ENCODE measurements around the gene NT5C3B. TPM values are rescaled to one million over a fixed set of nuclear protein-coding genes. Genes with fewer than 3 reads are reported as not detected.

The NT5C3B gene
- total RNA-seq, 6 experiments from 2014 or later, result 33.9 to 55.2 (median 37.3) TPM

DNA sequence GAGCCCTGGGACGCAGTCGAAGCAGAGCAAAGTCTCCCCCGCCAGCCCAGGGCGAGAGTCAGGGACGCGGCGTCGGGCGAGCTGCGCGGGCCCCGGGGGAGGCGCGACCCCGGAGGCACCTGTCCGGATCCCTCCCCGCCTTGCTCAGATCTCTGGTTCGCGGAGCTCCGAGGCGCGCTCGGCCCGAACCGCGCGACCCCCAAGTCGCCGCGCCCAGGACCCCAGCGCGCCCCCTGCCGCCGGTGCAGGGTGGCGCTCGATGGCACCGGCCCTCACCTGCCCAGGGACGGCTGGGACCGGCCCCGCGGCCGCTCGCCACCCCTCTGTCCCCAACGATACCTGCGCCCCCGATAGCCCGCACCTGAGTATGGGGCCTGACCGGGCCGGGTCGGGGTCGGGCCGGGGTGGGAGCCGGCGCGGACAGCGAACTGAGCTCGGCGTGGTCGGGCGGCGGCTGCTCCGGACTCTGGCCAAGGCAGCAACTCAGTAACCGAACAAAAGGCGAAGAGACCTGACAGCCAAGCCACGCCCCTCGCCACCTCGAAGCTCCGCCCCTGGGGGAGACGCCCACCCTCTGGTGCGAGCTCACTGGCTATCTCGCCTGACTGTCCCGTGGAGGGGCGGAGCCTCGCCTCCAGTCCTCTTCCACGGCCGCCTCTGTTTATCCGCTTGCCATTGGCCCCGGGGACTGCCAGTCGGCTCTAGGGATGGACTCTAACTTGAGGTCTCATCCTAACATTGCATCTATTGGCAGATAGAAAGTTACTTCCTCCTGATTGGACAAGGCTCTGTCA lies 49.6 kb downstream of the NT5C3B start, which contains the start of gene JUP:
JUP (minus strand) TSS at position 485 of the 794 bp plus-strand sequence. CDS start 14,857 bp downstream, outside the sequence.
- DNase-seq, result peak; percentile 98
- H3K4me1 Mint-ChIP-seq (ENCODE audit: low read depth), result peaks cover 13% of the 10 kb centered on the region
- H3K4me3 Mint-ChIP-seq, result peak within 1 kb of the TSS; percentile 43
- H3K27ac Mint-ChIP-seq, result no peak within 1 kb of the TSS
- peaks cover 26% of the 10 kb centered on the region for H3K27me3 Mint-ChIP-seq (ENCODE audit: insufficient read depth)
- H3K36me3 Mint-ChIP-seq (ENCODE audit: low read depth), result no peaks in the 10 kb centered on the region
- TF ChIP-seq, protein P1, sequence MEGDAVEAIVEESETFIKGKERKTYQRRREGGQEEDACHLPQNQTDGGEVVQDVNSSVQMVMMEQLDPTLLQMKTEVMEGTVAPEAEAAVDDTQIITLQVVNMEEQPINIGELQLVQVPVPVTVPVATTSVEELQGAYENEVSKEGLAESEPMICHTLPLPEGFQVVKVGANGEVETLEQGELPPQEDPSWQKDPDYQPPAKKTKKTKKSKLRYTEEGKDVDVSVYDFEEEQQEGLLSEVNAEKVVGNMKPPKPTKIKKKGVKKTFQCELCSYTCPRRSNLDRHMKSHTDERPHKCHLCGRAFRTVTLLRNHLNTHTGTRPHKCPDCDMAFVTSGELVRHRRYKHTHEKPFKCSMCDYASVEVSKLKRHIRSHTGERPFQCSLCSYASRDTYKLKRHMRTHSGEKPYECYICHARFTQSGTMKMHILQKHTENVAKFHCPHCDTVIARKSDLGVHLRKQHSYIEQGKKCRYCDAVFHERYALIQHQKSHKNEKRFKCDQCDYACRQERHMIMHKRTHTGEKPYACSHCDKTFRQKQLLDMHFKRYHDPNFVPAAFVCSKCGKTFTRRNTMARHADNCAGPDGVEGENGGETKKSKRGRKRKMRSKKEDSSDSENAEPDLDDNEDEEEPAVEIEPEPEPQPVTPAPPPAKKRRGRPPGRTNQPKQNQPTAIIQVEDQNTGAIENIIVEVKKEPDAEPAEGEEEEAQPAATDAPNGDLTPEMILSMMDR (IDR thresholded peaks at IDR 0.05), result peak; percentile 77
- no peaks in the 10 kb centered on the region for H3K9me3 Mint-ChIP-seq

- TF ChIP-seq, protein P1 (IDR thresholded peaks at IDR 0.05), result no peak
- no peaks in the 10 kb centered on the region for H3K36me3 Mint-ChIP-seq (ENCODE audit: low read depth)
- H3K9me3 Mint-ChIP-seq, result no peaks in the 10 kb centered on the region
- H3K4me3 Mint-ChIP-seq, result 0 out of 2 replicates have a peak overlapping the region, but pooled peaks have one; percentile 43
- peaks cover 26% of the 10 kb centered on the region for H3K27me3 Mint-ChIP-seq (ENCODE audit: insufficient read depth)
- DNase-seq, result no peak
- H3K27ac Mint-ChIP-seq, result no peak overlapping the region
- H3K4me1 Mint-ChIP-seq (ENCODE audit: low read depth), result peaks cover 13% of the 10 kb centered on the region
Observed at GRCh38 chr17:41785859-41786226, 50.2 kb downstream of the NT5C3B start.

GRCh38 chr17:41785091-41785858 lies 50.8 kb downstream of the NT5C3B start:
- DNase-seq, result no peak
- TF ChIP-seq, protein P1 (IDR thresholded peaks at IDR 0.05), result no peak
- H3K36me3 Mint-ChIP-seq (ENCODE audit: low read depth), result no peaks in the 10 kb centered on the region

DNA sequence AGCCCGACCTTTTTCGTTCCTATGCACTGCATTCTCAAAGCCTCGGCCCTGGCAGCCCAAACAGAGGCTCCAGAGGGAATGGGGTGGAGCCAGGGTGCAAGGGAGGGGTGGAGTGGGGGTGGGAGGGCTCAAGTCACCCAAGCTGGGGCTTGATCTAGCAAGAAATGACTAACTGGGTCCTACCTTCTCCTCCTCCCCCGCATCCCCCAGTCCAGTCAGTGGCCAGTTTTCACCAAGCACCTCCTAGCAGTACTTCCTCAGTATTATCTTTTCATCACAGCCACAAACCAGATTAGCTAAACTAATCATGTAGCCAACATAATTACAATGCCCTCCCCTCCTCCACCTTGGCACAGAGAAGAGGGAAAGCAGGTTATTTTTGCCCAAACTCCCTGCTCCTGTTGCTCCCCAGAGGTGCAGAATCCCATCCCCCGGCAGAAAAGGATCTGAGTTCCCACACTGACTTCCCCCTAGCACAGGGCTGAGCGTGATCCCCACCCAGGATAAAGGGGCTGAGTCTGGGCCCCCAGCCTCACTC lies 51.8 kb downstream of the NT5C3B start:
- peaks cover 22% of the 10 kb centered on the region for H3K27me3 Mint-ChIP-seq (ENCODE audit: insufficient read depth)
- DNase-seq, result no peak
- no peak overlapping the region for H3K27ac Mint-ChIP-seq
- H3K4me3 Mint-ChIP-seq, result peak overlapping the region; percentile 6; the same call in 1 of the 2 replicates
- peaks cover 13% of the 10 kb centered on the region for H3K4me1 Mint-ChIP-seq (ENCODE audit: low read depth)
- no peaks in the 10 kb centered on the region for H3K9me3 Mint-ChIP-seq
- no peaks in the 10 kb centered on the region for H3K36me3 Mint-ChIP-seq (ENCODE audit: low read depth)
- TF ChIP-seq, protein P1 (IDR thresholded peaks at IDR 0.05), result no peak

More at GRCh38 chr17:41785091-41785858, 50.8 kb downstream of the NT5C3B start:
- H3K27ac Mint-ChIP-seq, result no peak overlapping the region
- peaks cover 13% of the 10 kb centered on the region for H3K4me1 Mint-ChIP-seq (ENCODE audit: low read depth)
- H3K9me3 Mint-ChIP-seq, result no peaks in the 10 kb centered on the region
- peak overlapping the region; percentile 43; the same call in 1 of the 2 replicates for H3K4me3 Mint-ChIP-seq
- peaks cover 26% of the 10 kb centered on the region for H3K27me3 Mint-ChIP-seq (ENCODE audit: insufficient read depth)

DNA sequence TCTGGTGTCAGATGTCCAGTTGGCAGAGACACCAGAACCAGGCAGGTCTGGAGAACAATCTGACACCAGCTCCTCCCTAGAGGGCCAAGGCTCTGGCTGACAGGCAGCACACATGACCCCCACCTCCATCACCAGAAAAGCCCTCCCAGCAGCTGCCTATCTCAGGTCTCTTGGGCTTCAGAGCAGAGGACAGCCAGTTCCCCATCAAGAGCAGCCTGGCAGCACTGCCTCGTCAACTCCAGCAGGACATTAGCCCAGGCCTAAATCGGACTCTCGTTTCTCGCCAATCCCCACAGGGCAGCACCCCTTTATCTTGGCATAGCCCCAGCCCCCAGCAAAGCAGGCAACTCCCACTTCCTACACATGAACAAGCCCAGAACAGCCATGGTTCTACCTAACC lies 53.9 kb downstream of the NT5C3B start:
- Mint-ChIP-seq H3K27me3 (ENCODE audit: insufficient read depth) (peaks cover 11% of the 10 kb centered on the region), H3K27ac (no peak overlapping the region), H3K9me3 (no peaks in the 10 kb centered on the region), H3K36me3 (ENCODE audit: low read depth) (no peaks in the 10 kb centered on the region), H3K4me3 (no peak overlapping the region), H3K4me1 (ENCODE audit: low read depth) (peaks cover 23% of the 10 kb centered on the region)
- no peak for DNase-seq
- TF ChIP-seq, protein P1 (IDR thresholded peaks at IDR 0.05), result no peak

Measured in HFFc6 (cell line).